ENCODE data around the gene CNGB1.
A peak's percentile ranks its signal among the peaks of the same experiment; 100 is the strongest.
"Not testable (repeated sequence)": the region's sequence is repeated elsewhere in the genome, so short reads cannot be mapped to it uniquely, and the experiment has no call there.

The CNGB1 gene

DNA sequence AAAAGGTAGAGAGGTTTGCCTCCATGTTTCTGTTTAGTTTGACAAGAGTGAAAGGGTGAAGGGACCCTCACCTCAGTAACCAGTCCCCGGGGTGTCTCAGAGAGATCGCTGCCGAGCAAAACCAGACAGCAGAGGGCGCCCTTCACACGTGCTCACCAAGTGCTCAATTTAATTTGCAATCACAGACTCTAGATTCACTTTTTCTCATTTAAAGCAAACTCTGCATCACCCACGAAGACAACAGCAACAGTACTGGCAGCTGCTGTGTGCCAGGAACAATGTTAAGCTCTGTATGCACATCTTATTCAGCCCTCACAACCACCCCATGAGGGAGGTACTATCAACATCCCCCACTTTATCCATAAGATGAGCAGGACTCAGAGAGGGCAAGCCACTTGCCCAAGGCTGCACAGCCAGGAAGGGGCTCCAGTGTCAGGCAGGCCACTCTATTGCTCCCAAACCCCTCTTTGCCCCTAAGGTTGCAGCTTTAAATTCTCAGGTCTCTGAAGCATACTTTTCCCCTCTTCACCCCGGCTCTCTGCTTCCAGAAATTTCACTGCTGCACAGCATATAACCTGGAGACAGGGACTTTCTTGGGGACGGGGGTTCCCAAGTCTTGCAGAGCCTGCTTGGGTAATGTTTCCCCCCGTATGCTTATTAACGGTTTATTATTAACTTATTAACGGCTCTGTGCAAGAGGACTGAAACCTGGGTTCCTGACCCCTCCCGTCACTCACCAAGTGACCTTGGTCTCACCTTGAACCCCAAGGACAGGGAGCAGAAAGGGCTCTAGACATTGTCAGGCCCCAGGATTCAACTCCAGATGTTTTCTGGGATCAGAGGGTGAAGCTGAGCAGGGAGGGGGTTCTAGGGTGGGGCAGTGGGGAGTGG is 70.9 kb downstream of the CNGB1 start:
- peak; percentile 79 for DNase-seq

DNA sequence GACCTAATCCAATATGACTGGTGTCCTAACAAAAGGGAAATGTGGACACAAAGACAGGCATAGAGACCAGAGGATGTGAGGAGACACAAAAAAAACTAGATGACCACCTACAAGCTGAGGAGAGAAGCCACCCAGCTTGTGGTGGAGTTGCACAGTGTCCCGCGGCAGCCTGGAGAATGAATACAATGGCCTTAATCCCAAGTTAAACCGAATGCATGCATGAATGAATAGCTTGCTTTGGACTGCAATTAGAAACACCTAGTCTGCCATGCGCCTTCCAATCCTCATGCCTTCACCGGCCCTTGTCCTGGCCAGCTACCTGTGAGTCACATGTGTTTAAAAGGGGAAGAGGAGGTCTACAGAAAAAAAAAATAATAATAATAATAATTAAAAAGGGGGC is 72.0 kb downstream of the CNGB1 start:
- DNase-seq: no peak

DNA sequence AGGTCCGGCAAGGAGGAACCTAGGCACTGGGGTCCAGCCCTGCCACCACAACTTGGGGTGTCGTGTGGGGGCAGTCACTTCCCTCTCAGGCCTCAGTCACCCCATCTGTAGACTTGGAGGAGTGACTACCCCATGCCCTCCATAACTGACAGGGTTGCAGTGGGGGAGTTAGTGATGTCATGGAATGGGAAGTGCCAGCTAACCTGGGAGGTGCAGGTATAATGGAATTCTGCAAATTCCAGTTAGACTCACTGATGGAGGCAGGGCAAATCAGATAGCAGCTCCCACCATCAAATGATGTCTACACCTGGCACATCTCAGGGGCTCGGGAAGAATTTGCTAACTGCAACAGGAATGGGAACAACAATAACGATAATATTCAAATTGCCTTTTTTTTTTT is 72.9 kb downstream of the CNGB1 start:
- DNase-seq: no peak

- DNase-seq: no peak
Measured at GRCh38 chr16:57897053-57897784, 73.7 kb downstream of the CNGB1 start.

DNA sequence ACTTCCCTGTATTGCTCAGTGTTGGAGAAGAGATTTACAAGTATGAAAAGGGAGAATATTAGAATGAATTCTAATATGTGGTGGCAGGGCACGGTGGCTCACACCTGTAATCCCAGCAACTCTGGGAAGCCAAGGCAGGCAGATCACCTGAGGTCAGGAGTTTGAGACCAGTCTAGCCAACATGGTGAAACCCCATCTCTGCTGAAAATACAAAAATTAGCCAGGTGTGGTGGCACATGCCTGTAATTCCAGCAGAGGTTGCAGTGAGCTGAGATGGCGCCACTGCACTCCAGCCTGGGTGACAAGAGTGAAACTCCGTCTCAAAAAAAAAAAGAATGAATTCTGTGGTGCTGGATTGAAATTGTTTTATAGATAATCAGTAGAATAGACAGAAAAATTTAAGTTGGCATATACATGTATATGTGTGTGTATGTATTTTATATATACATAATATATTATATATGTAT is 75.8 kb downstream of the CNGB1 start:
- DNase-seq: not testable (repeated sequence)

DNA sequence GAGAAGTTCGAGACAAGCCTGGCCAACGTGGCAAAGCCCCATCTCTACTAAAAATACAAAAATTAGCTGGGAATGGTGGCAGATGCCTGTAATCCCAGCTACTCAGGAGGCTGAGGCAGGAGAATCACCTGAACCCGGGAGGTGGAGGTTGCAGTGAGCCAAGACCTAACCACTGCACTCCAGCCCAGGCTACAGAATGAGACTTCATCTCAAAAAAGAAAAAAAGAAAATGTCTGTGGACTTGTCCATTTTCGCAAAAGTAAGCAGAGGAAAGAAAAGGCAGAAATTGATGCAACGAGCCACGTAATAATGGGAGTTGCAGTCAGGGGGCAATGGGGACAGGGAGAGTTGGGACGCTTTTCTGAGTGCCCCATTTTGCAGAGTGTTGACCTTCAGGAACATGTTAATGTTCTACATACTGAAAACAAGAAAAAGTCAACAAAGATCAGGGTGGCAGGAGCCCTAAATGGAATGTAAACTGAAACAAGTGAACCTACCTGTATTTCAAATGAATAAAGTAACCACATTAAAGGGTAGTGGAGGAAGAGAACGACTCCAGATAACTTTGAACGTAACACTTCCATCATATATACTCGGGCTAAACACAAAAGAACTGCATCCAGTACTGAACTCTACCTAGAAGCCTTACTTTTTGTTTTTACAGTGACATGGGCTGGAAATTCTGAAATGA is 76.4 kb downstream of the CNGB1 start:
- no peak for DNase-seq

DNA sequence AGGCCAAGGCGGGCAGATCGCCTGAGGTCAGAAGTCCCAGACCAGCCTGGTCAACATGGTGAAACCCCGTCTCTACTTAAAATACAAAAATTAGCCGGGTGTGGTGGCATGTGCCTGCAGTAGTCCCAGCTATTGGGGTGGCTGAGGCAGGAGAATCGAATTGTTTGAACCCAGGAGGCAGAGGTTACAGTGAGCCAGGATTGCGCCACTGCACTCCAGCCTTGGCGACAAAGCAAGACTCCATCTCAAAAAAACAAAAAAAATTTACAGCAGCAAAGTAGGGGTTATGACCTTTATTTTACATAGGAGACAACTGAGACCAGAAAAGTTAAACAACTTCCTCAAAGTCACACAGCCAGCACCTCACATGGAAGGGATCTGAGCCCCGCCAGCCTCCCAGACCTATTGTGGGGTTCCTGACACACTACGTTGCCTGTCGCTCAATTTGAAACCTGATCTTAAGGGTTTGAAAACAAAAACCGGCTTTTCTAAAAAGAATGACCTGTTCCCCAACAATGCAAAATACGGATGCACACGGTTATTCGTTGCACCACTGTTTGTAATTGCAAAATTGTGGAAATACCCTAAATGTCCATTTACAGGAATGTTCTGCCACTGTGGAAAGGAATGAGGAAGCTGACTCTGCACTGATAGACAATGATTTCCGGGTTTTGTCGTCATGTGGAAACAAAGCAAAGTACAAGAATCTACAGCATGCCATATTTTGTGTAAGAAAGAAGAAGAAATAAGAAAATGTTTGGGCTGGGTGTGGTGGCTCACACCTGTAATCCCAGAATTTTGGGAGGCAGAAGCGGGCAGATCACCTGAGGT is 77.2 kb downstream of the CNGB1 start:
- no peak for DNase-seq

- no peak for DNase-seq
Measured at GRCh38 chr16:57893217-57893558, 77.7 kb downstream of the CNGB1 start.

DNA sequence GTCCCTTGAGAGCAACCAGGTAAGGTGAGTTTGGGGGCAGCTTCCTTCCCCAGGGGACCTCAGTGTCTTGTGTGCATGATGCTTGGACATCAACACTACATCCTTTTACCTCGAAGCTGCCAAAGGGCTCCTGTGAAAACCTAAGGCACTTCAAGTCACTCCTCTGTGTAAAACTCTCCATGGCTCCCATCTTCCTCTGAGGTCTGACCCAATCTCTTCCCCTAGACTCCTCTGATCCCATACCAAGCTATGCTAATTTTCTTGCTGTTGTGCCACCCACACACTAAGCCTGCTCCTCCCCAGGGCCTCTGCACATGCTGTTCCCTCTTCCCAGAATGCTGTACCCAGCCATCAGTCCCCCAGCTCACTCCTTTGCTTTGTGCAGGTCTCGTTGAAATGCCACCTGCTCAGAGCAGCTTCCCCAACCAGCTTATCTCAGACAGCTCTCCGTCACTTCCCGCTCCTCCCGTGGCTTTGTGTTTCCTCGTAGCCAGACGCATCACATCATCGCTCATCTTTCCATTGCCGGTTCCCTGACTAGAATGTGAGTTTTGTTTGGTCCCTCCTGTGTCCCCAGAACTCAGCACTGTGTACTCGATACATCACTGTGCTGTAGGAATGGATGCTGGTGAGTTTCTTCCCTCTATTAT is 78.4 kb downstream of the CNGB1 start:
- DNase-seq: no peak

DNA sequence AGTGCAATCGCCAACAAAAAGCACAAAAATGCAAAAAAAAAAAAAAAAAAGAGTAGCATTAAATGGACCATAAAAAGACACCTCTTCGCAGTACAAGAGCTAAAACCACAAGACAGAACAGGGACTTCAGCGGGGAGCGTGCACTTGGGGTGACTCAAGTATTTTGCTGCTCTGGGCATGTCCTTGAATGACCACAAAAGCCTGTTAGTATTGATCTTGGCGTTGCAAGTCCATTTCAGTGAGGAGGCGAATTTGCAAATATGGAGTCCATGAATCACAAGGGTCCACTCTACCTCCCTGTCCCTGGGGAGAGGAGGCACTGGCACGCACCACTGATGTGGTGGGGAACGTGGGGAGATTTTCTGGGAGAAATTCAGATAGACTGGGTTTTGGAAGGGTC is 78.9 kb downstream of the CNGB1 start:
- no peak for DNase-seq

- no peak for DNase-seq
Measured at GRCh38 chr16:57890752-57891111, 80.2 kb downstream of the CNGB1 start.

DNA sequence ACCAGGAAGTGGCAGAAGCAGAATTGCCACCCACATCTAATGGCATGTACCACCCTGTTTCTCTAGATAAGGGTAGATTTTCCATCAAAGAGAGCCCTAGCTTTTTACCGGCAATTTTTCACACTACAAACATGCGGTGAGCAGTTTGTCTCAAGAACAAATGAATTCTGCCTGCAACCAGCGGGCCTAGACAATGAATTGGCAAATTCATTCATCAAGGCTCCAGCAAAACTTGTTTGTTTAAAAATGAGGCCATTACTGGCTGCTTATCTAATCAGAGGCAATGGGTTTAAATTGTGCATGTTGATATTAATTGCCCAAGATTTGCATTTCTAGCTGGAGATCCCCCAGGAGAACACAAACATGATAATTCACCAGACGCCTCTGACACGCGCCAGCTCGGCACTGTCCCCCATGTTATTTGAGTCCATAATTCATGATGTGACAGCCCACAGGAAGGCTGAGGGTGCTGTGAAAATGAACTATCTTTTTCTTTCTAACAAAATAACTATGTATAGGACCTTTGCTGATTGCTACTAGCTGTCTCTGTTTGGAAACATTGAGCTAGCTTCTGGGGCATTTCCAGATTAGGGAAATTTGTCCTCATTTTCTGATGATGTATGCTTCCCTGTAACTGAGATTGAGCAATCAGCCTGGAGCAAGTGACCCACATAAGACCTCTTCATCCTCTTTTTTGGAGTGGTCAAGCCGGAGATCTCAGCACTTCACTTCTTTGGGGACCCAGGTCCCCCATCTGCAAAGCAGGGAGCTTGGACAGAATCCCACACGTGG is 80.8 kb downstream of the CNGB1 start:
- DNase-seq: no peak

DNA sequence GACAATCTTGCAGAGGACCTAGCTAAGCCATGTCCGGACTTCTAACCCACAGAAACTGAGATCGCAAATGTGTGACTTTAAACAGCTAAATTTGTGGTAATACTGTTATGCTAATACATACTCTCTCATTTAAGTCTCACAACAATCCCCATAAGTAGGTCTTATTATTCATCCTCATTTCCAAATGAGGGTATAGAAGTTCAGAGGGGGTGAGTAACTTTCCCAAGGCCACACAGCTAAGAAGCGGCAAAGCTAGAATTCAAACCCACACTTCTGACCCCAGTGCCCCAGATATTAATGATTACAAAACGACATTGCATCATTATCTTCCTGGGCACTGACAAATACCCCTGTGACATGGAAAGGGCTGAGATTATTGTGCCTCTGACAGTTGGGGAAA is 81.4 kb downstream of the CNGB1 start:
- no peak for DNase-seq

- no peak for DNase-seq
Measured at GRCh38 chr16:57889111-57889510, 81.8 kb downstream of the CNGB1 start.

GRCh38 chr16:57888128-57888527 is 82.8 kb downstream of the CNGB1 start:
- DNase-seq: no peak

- no peak for DNase-seq
Measured at GRCh38 chr16:57887711-57888110, 83.2 kb downstream of the CNGB1 start.

GRCh38 chr16:57886427-57886826 is 84.5 kb downstream of the CNGB1 start:
- DNase-seq: no peak

GRCh38 chr16:57884655-57885133 is 86.2 kb downstream of the CNGB1 start:
- DNase-seq: no peak

DNA sequence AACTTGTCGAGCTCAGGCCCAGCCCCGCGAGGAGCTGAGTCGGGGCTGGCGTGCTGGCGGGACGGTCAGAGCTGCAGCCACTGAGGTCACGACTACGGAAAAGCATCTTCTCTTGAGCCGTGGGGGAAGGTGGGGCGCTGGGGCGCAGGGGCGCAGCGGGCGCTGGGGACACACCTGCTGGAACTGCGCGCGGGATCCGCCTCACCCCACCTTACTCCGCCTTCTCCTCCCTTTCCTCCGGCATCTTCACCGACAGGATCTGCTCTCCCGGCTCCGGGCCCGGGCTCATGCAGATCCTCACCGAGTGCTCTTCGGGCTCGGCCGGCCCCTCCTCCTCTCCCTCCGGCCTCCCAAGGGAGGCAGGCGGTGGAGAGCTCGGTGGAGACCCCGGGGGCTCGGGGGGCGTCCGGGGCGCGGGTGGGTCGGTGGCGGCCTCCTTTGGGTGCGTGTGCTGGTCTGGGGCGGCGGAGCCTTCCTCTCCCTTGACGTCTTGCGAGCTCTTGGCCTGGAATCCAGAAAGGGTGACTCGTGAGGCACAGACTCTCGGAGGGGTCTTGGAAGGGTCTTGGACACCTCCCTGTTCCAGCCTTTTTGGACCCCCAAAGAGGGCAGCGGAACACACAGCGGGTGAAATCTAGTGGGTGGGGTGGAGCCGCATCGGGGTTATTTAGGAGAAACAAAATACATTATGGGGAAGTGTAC is 86.8 kb downstream of the CNGB1 start:
- DNase-seq: no peak

DNA sequence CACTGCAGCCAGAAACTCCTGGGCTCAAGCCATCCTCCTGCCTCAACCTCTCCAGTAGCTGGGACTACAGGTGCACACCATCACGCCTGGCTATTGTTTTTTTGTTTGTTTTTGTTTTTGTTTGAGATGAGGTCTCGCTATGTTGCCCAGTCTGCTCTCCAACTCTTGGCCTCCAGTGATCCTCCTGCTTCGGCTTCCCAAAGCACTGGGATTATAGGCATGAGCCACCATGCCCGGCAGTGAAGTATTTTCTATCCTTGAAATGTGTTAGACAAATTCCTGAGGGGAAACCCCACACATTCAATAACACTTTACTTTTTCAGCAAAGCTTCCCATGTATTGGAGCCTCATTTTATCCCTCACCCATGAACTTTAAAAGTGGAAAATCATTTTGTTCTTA is 87.4 kb downstream of the CNGB1 start:
- no peak for DNase-seq

DNA sequence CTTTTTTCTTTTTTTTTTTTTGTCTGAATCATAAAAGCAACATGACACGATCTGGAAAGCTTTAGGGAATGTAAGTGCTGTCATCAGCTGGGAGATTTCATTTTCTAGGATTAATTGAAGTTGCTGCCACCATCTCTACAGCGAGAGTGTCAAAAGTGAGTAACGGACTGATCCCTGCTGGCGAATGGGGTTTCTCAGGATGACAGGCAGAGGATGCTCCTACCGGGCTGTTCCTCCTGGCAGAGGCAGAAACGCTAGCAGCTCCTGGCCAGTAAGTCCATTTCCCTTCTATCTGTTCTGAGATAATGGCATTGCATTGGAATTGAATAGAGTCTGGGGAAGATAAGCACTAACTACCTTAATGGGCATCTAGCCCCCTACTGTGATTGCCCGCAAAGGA is 88.1 kb downstream of the CNGB1 start:
- DNase-seq: no peak

Data from stimulated activated CD4-positive, alpha-beta T cell treated with anti-CD3 and anti-CD28 coated beads, Interleukin-4, amount 100 ng/mL, for 24 hours (primary cell).